Measurements from ENCODE around the gene DAB1. TPM values are rescaled to one million over a fixed set of nuclear protein-coding genes. Genes with fewer than 3 reads are reported as not detected.

Gene DAB1
- polyA plus RNA-seq, 3 donors: not detected

DNA sequence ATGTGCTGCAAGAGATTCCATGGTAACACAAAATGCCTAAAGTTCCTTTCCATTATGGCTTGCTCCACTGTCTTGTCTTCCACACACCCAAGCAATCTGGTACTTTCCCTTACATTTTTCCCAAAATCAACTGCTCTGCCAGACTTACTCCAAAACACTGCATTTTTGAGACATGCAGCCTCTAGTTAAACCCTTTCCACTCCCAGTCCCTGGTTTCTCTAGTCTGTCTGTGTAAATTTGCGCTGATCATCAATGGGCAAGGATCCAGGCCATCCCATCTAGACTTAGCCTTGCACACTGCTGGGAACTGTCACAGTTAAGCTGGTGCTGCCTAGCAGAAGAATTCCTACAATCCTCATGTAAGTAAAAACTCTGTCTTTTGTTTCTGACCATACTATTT is 47.8 kb downstream of the DAB1 start:
- H3K4me3 ChIP-seq (replicated peaks in 1 of 3; ENCODE audit: low read depth in 2 of 3, low read length in 3 of 3): no peak overlapping the region
- intact Hi-C loops (cut with micrococcal nuclease): no loop called here
- Mint-ChIP-seq H3K36me3 (no peaks in the 10 kb centered on the region), H3K9me3 (peaks cover 0 to 6% (median 4%) of the 10 kb centered on the region in 7 donors), H3K4me1 (no peaks in the 10 kb centered on the region), H3K27me3 (ENCODE audit: low read depth in 3 of 3) (peaks cover 0 to 4% (median 0%) of the 10 kb centered on the region in 3 donors), H3K4me3 (no peak overlapping the region), H3K27ac (no peak overlapping the region)
- TF ChIP-seq, protein P1, sequence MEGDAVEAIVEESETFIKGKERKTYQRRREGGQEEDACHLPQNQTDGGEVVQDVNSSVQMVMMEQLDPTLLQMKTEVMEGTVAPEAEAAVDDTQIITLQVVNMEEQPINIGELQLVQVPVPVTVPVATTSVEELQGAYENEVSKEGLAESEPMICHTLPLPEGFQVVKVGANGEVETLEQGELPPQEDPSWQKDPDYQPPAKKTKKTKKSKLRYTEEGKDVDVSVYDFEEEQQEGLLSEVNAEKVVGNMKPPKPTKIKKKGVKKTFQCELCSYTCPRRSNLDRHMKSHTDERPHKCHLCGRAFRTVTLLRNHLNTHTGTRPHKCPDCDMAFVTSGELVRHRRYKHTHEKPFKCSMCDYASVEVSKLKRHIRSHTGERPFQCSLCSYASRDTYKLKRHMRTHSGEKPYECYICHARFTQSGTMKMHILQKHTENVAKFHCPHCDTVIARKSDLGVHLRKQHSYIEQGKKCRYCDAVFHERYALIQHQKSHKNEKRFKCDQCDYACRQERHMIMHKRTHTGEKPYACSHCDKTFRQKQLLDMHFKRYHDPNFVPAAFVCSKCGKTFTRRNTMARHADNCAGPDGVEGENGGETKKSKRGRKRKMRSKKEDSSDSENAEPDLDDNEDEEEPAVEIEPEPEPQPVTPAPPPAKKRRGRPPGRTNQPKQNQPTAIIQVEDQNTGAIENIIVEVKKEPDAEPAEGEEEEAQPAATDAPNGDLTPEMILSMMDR (IDR thresholded peaks at IDR 0.05): no peak
- no peaks in the 10 kb centered on the region for H3K79me2 ChIP-seq (ENCODE audit: insufficient read depth, low read length)
- no peaks in the 10 kb centered on the region for H4K20me1 ChIP-seq (ENCODE audit: insufficient read depth, low read length)
- no peak overlapping the region for H2AFZ ChIP-seq (ENCODE audit: insufficient read depth, low read depth, low read length, poor library complexity, severe bottlenecking)
- 75% methylated on average over 1 of the region's 1 CpG for WGBS (ENCODE audit: insufficient coverage)
- H3K36me3 ChIP-seq (replicated peaks in 1 of 2; ENCODE audit: control insufficient read depth in 1 of 2, insufficient read depth in 2 of 2, low read length in 2 of 2): no peaks in the 10 kb centered on the region
- no peaks in the 10 kb centered on the region for H3K9me3 ChIP-seq (replicated peaks in 1 of 2; ENCODE audit: control insufficient read depth in 1 of 2, insufficient read depth in 1 of 2, low read length in 2 of 2)
- no peak overlapping the region for H3K27ac ChIP-seq (ENCODE audit: low read depth in 1 of 2, low read length in 2 of 2)
- DNase-seq: no peak
- H3K9ac ChIP-seq (ENCODE audit: insufficient read depth, low read length, poor library complexity, severe bottlenecking): no peak overlapping the region
- H3K4me1 ChIP-seq (ENCODE audit: control insufficient read depth in 1 of 2, insufficient read depth in 2 of 2, low read length in 2 of 2): no peaks in the 10 kb centered on the region
- no peaks in the 10 kb centered on the region for H3K27me3 ChIP-seq (ENCODE audit: control insufficient read depth in 2 of 2, insufficient read depth in 2 of 2, low read length in 2 of 2)
- no peak overlapping the region for H3K4me2 ChIP-seq (replicated peaks; ENCODE audit: extremely low read depth, low read length, poor library complexity, severe bottlenecking)

GRCh38 chr1:57369889-57370288 is 54.0 kb downstream of the DAB1 start:
- intact Hi-C loops (cut with micrococcal nuclease): no loop called here
- no peaks in the 10 kb centered on the region for H4K20me1 ChIP-seq (ENCODE audit: insufficient read depth, low read length)
- no peak overlapping the region for H3K27ac Mint-ChIP-seq
- H3K27me3 Mint-ChIP-seq (ENCODE audit: low read depth in 3 of 3): peaks cover 0 to 4% (median 0%) of the 10 kb centered on the region in 3 donors
- H3K9me3 ChIP-seq (replicated peaks in 1 of 2; ENCODE audit: control insufficient read depth in 1 of 2, insufficient read depth in 1 of 2, low read length in 2 of 2): peaks cover 13 to 18% of the 10 kb centered on the region in 2 donors
- H3K4me2 ChIP-seq (replicated peaks; ENCODE audit: extremely low read depth, low read length, poor library complexity, severe bottlenecking): no peak overlapping the region
- H3K36me3 Mint-ChIP-seq: no peaks in the 10 kb centered on the region
- no peaks in the 10 kb centered on the region for H3K4me1 ChIP-seq (ENCODE audit: control insufficient read depth in 1 of 2, insufficient read depth in 2 of 2, low read length in 2 of 2)
- no peak for DNase-seq
- H2AFZ ChIP-seq (ENCODE audit: insufficient read depth, low read depth, low read length, poor library complexity, severe bottlenecking): no peak overlapping the region
- H3K79me2 ChIP-seq (ENCODE audit: insufficient read depth, low read length): no peaks in the 10 kb centered on the region
- no peak overlapping the region for H3K4me3 Mint-ChIP-seq
- no peak overlapping the region for H3K9ac ChIP-seq (ENCODE audit: insufficient read depth, low read length, poor library complexity, severe bottlenecking)
- no peak overlapping the region for H3K4me3 ChIP-seq (replicated peaks in 1 of 3; ENCODE audit: low read depth in 2 of 3, low read length in 3 of 3)
- H3K9me3 Mint-ChIP-seq: peaks cover 4 to 20% (median 12%) of the 10 kb centered on the region in 7 donors
- H3K4me1 Mint-ChIP-seq: no peaks in the 10 kb centered on the region
- no peaks in the 10 kb centered on the region for H3K36me3 ChIP-seq (replicated peaks in 1 of 2; ENCODE audit: control insufficient read depth in 1 of 2, insufficient read depth in 2 of 2, low read length in 2 of 2)
- TF ChIP-seq, protein P1 (IDR thresholded peaks at IDR 0.05): no peak
- 100% methylated on average over 1 of the region's 4 CpGs for WGBS (ENCODE audit: insufficient coverage)
- no peak overlapping the region for H3K27ac ChIP-seq (ENCODE audit: low read depth in 1 of 2, low read length in 2 of 2)
- no peaks in the 10 kb centered on the region for H3K27me3 ChIP-seq (ENCODE audit: control insufficient read depth in 2 of 2, insufficient read depth in 2 of 2, low read length in 2 of 2)

All from CD14-positive monocyte (primary cell).